Epithelial cell of esophagus (primary cell): ENCODE data around the gene HDAC7.

ENCODE experiments used
- DNase-seq: peaks from one replicate; pipeline ENCODE4 v3.0.0; 2010; ENCODE audit warnings: low read depth
- H3K4me3 ChIP-seq: 2 replicates; pipeline ENCODE4 v1.5.1; 2011; ENCODE audit warnings: mild to moderate bottlenecking, low read length, control low read depth
- CTCF ChIP-seq: IDR thresholded peaks from 2 replicates; pipeline ENCODE4 v1.5.1; 2011; ENCODE audit warnings: low read depth, mild to moderate bottlenecking, low read length, control low read depth, inconsistent platforms; ENCODE audit not compliant: insufficient read depth; ENCODE audit errors: missing control alignments

HDAC7 gene

GRCh38 chr12:47753021-47754001 is 66.4 kb downstream of the HDAC7 start:
- peak; percentile 58 for DNase-seq
- H3K4me3 ChIP-seq = no peak overlapping the region
- no peak for TF ChIP-seq CTCF

GRCh38 chr12:47752552-47752951 is 67.2 kb downstream of the HDAC7 start:
- peak; percentile 96 for DNase-seq
- no peak for TF ChIP-seq CTCF
- H3K4me3 ChIP-seq = no peak overlapping the region

GRCh38 chr12:47752121-47752520 is 67.6 kb downstream of the HDAC7 start:
- no peak for TF ChIP-seq CTCF
- no peak for DNase-seq
- no peak overlapping the region for H3K4me3 ChIP-seq

GRCh38 chr12:47751561-47751960 is 68.1 kb downstream of the HDAC7 start:
- no peak for TF ChIP-seq CTCF
- H3K4me3 ChIP-seq = no peak overlapping the region

GRCh38 chr12:47750916-47751470 is 68.7 kb downstream of the HDAC7 start:
- TF ChIP-seq CTCF = no peak

More at GRCh38 chr12:47751561-47751960, 68.1 kb downstream of the HDAC7 start:
- no peak for DNase-seq

GRCh38 chr12:47750229-47750798 is 69.4 kb downstream of the HDAC7 start:
- DNase-seq = no peak
- H3K4me3 ChIP-seq = no peak overlapping the region
- TF ChIP-seq CTCF = no peak

More at GRCh38 chr12:47750916-47751470, 68.7 kb downstream of the HDAC7 start:
- no peak for DNase-seq
- no peak overlapping the region for H3K4me3 ChIP-seq

- H3K4me3 ChIP-seq = no peak overlapping the region
- no peak for DNase-seq
- no peak for TF ChIP-seq CTCF
Observed at GRCh38 chr12:47748899-47749298, 70.8 kb downstream of the HDAC7 start.
